HG02981 (cell line): ENCODE data around the gene SETD5.
A peak's percentile ranks its signal among the peaks of the same experiment; 100 is the strongest.

Source experiments
- ATAC-seq: cut with Tn5 transposase; IDR thresholded peaks from one replicate; pipeline ENCODE4 v1.9.1; 2021; ENCODE audit warnings: mild to moderate bottlenecking, moderate library complexity; ENCODE audit not compliant: unreplicated experiment

The SETD5 gene

GRCh38 chr3:9397332-9397905 is at the start of gene SETD5:
TSS of gene SETD5 (plus strand) at chr3:9397615. CDS start at chr3:9428939, 31,324 bp downstream.
- ATAC-seq, result peak; percentile 48

- no peak for ATAC-seq
Observed at GRCh38 chr3:9347887-9348286, 49.5 kb upstream of the SETD5 start.

- no peak for ATAC-seq
Observed at GRCh38 chr3:9349321-9350117, 47.9 kb upstream of the SETD5 start.

- no peak for ATAC-seq
Observed at GRCh38 chr3:9351709-9352126, 45.7 kb upstream of the SETD5 start.

GRCh38 chr3:9352917-9353752 is 44.3 kb upstream of the SETD5 start:
- peak; percentile 48 for ATAC-seq

GRCh38 chr3:9361691-9362388 is 35.6 kb upstream of the SETD5 start:
- no peak for ATAC-seq

- ATAC-seq, result peak; percentile 97
Observed at GRCh38 chr3:9362731-9363530, 34.5 kb upstream of the SETD5 start, which contains the start of gene THUMPD3. TSS of gene THUMPD3 (plus strand) at chr3:9363054. CDS start at chr3:9365069, 2,015 bp downstream.

- ATAC-seq, result no peak
Observed at GRCh38 chr3:9369508-9369907, 27.9 kb upstream of the SETD5 start.

- ATAC-seq, result no peak
Observed at GRCh38 chr3:9373465-9373864, 23.9 kb upstream of the SETD5 start.

GRCh38 chr3:9377981-9378380 is 19.4 kb upstream of the SETD5 start:
- ATAC-seq, result no peak

GRCh38 chr3:9379327-9379726 is 18.1 kb upstream of the SETD5 start:
- no peak for ATAC-seq

- ATAC-seq, result no peak
Observed at GRCh38 chr3:9380014-9380413, 17.4 kb upstream of the SETD5 start.

- no peak for ATAC-seq
Observed at GRCh38 chr3:9384141-9384828, 13.1 kb upstream of the SETD5 start.

- ATAC-seq, result no peak
Observed at GRCh38 chr3:9385187-9386077, 12.0 kb upstream of the SETD5 start.

- no peak for ATAC-seq
Observed at GRCh38 chr3:9386078-9386459, 11.3 kb upstream of the SETD5 start.

GRCh38 chr3:9386501-9387321 is 10.7 kb upstream of the SETD5 start:
- ATAC-seq, result no peak

GRCh38 chr3:9387322-9387655 is 10.1 kb upstream of the SETD5 start:
- ATAC-seq, result no peak

GRCh38 chr3:9388142-9388541 is 9.3 kb upstream of the SETD5 start:
- ATAC-seq, result no peak
